Caco-2 (cell line): ENCODE data around the gene SELPLG. TPM values are rescaled to one million over a fixed set of nuclear protein-coding genes. Genes with fewer than 3 reads are reported as not detected.
"Not testable (repeated sequence)": the region's sequence is repeated elsewhere in the genome, so short reads cannot be mapped to it uniquely, and the experiment has no call there.

ENCODE experiments used
- BruUV-seq: library from RNA; stranded (reverse); fragments of 400-500 nt; replicated peaks from 2 replicates; lab custom pipeline; 2021; lab: Mats Ljungman, UMichigan
- CTCF ChIA-PET: fragments of 300-600 bp; sonication (Branson Sonifier 250); formaldehyde crosslinking; loops from one replicate; lab custom pipeline; 2022; ENCODE audit warnings: antibody characterized with exemption; lab: Charles Lee
- POLR2A ChIA-PET: fragments of 300-600 bp; sonication (Branson Sonifier 250); formaldehyde crosslinking; loops from one replicate; lab custom pipeline; 2022; ENCODE audit warnings: antibody characterized with exemption; lab: Charles Lee
- DNase-seq, 2 experiments: peaks; one replicate each; pipeline versions ENCODE4 v3.0.0 to v3.0.0-alpha.2; 2020 to 2022
- H3K27me3 ChIP-seq: replicated peaks from 2 replicates; pipeline ENCODE4 v1.6.0; 2011; ENCODE audit warnings: low read length; ENCODE audit not compliant: control insufficient read depth, insufficient read depth
- H3K36me3 ChIP-seq: 2 replicates; pipeline ENCODE4 v1.5.1; 2011; ENCODE audit warnings: low read length; ENCODE audit not compliant: control insufficient read depth, insufficient read depth
- H3K4me1 ChIP-seq: fragments of 250-450 bp; sonication (Bioruptor Pico); 2 replicates; pipeline ENCODE4 v1.5.1; 2020; ENCODE audit warnings: mild to moderate bottlenecking
- H3K4me3 ChIP-seq: 2 replicates; pipeline ENCODE4 v1.5.1; 2011; ENCODE audit warnings: low read depth, mild to moderate bottlenecking, control low read depth, low read length
- H3K9me3 ChIP-seq: fragments of 250-450 bp; sonication (Bioruptor Pico); 2 replicates; pipeline ENCODE4 v1.5.1; 2020; ENCODE audit warnings: mild to moderate bottlenecking, moderate library complexity
- H3K27ac Mint-ChIP-seq: one replicate; pipeline ENCODE4 v1.8.0; 2022; ENCODE audit warnings: mixed read lengths; ENCODE audit not compliant: unreplicated experiment
- H3K27me3 Mint-ChIP-seq: one replicate; pipeline ENCODE4 v1.8.0; 2022; ENCODE audit warnings: mixed read lengths; ENCODE audit not compliant: insufficient read depth, unreplicated experiment
- H3K36me3 Mint-ChIP-seq: one replicate; pipeline ENCODE4 v1.8.0; 2022; ENCODE audit warnings: mild to moderate bottlenecking, mixed read lengths; ENCODE audit not compliant: insufficient read depth, unreplicated experiment
- H3K4me1 Mint-ChIP-seq: one replicate; pipeline ENCODE4 v1.8.0; 2022; ENCODE audit warnings: low read depth, mixed read lengths; ENCODE audit not compliant: unreplicated experiment
- H3K4me3 Mint-ChIP-seq: one replicate; pipeline ENCODE4 v1.8.0; 2022; ENCODE audit warnings: mild to moderate bottlenecking, moderate library complexity, mixed read lengths; ENCODE audit not compliant: unreplicated experiment
- H3K9me3 Mint-ChIP-seq: one replicate; pipeline ENCODE4 v1.8.0; 2022; ENCODE audit warnings: mixed read lengths; ENCODE audit not compliant: unreplicated experiment
- intact Hi-C: fragments of 100-400 bp; cut with micrococcal nuclease; formaldehyde crosslinking; loops from one replicate; pipeline ENCODE4 v1.10.0; 2022; ENCODE audit not compliant: unreplicated experiment
- total RNA-seq: library from RNA; stranded (reverse); gene quantifications from 2 replicates; pipeline ENCODE4 v1.2.3, GENCODE V29; 2022
- TF ChIP-seq, protein P1 (sequence below), 2 experiments: fragments of 200-600 bp in 1 of 2; IDR thresholded peaks; 1 replicate in 1 of 2; 2 replicates in 1 of 2; pipeline versions ENCODE4 v1.5.1 to v1.8.0; 2011 to 2022; ENCODE audit warnings: antibody characterized with exemption in 1 of 2, control low read depth in 1 of 2, inconsistent platforms in 1 of 2, low read depth in 1 of 2, low read length in 1 of 2, mild to moderate bottlenecking in 1 of 2, moderate library complexity in 1 of 2; ENCODE audit not compliant: insufficient read depth in 1 of 2, severe bottlenecking in 1 of 2, unreplicated experiment in 1 of 2

The SELPLG gene
- total RNA-seq, 1 experiment from 2014 or later = 0.23 TPM

DNA sequence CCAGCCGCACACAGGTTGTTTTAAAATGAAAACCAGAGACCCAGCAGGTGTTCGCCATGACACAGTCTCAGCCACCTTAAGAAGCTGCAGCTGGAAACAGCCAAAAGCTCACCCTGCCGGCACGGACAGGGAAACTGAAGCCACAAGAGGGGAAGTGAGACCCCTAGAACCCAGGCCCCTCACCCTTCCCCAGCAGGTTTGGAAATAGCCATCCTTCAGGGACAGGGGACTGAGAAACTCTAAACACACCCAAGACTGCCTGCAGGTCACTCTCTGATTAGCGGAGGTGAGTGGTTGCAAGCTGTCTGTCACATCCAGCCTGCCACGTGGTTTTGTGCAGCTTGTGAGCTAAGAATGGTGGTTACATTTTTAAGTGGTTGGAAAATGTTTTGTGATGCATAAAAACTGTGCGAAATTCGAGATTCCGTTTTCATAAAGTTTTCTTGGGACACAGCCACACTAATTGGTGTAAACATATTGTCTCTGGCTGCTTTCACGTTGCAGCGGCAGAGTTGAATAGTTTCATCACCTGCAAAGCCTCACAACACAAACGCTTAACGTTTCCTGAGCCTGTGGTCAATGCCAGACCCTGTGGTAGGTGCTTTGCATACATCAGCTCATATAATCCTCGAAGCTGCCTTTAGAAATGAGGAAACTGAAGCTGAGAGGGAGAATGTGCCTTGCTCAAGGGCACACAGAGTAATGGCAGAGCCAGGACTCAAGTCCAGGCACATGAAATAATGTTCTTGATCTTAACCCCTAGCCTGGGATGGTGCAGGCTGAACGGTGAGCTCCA, 1.7 kb upstream of the SELPLG start:
- Histone ChIP-seq H3K4me3 (no peak overlapping the region), H3K9me3 (no peaks in the 10 kb centered on the region), H3K36me3 (no peaks in the 10 kb centered on the region), H3K27me3 (no peaks in the 10 kb centered on the region), H3K4me1 (no peaks in the 10 kb centered on the region)
- no TSS peak for BruUV-seq
- Mint-ChIP-seq H3K4me1 (no peaks in the 10 kb centered on the region), H3K36me3 (peaks cover 20% of the 10 kb centered on the region), H3K4me3 (no peak overlapping the region), H3K9me3 (no peaks in the 10 kb centered on the region), H3K27me3 (no peaks in the 10 kb centered on the region), H3K27ac (no peak overlapping the region)
- TF ChIP-seq, protein P1, sequence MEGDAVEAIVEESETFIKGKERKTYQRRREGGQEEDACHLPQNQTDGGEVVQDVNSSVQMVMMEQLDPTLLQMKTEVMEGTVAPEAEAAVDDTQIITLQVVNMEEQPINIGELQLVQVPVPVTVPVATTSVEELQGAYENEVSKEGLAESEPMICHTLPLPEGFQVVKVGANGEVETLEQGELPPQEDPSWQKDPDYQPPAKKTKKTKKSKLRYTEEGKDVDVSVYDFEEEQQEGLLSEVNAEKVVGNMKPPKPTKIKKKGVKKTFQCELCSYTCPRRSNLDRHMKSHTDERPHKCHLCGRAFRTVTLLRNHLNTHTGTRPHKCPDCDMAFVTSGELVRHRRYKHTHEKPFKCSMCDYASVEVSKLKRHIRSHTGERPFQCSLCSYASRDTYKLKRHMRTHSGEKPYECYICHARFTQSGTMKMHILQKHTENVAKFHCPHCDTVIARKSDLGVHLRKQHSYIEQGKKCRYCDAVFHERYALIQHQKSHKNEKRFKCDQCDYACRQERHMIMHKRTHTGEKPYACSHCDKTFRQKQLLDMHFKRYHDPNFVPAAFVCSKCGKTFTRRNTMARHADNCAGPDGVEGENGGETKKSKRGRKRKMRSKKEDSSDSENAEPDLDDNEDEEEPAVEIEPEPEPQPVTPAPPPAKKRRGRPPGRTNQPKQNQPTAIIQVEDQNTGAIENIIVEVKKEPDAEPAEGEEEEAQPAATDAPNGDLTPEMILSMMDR (IDR thresholded peaks at IDR 0.05; ENCODE audit: insufficient read depth in 1 of 2, low read depth in 1 of 2, low read length in 1 of 2, severe bottlenecking in 1 of 2, unreplicated experiment in 1 of 2) = no peak
- ChIA-PET POLR2A (no interaction called here), CTCF (interaction anchor here (0.6 kb wide), 4 partner anchors 18 to 1951 kb away, joined by 3 to 6 read pairs (median 5); no protein-coding TSS in a partner anchor)
- no peak for DNase-seq
- intact Hi-C loops = no loop called here

DNA sequence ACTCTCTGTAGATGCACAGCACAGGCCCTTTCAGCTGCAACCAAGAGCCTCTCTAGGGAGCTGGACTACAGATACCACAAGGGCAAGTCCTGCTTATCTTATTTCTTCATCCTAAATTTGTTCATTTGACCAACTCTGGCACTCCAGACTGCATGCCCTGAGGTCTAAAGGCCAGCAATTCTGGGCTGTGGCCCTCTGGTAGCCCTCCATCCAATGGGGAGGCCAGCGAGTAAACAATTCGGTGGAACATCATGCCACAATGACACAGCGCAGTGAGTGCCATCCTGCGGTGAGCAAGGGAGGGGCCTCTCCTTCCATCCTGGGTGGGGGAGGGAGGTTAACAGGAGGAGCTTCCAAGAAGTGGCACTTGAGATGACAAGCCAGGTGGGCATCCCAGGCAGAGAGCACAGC, 652 bp upstream of the SELPLG start:
- Mint-ChIP-seq H3K9me3 (no peaks in the 10 kb centered on the region), H3K4me1 (peaks cover 6% of the 10 kb centered on the region), H3K36me3 (peaks cover 12% of the 10 kb centered on the region), H3K27ac (no peak overlapping the region), H3K27me3 (no peaks in the 10 kb centered on the region), H3K4me3 (no peak overlapping the region)
- TF ChIP-seq, protein P1 (IDR thresholded peaks at IDR 0.05; ENCODE audit: insufficient read depth in 1 of 2, low read depth in 1 of 2, low read length in 1 of 2, severe bottlenecking in 1 of 2, unreplicated experiment in 1 of 2) = no peak
- Histone ChIP-seq H3K4me3 (no peak overlapping the region), H3K4me1 (no peaks in the 10 kb centered on the region; the same call in 1 of the 2 replicates), H3K27me3 (no peaks in the 10 kb centered on the region), H3K36me3 (no peaks in the 10 kb centered on the region), H3K9me3 (no peaks in the 10 kb centered on the region)
- ChIA-PET POLR2A (no interaction called here), CTCF (no interaction called here)
- BruUV-seq = no TSS peak
- no peak for DNase-seq
- intact Hi-C loops = no loop called here

DNA sequence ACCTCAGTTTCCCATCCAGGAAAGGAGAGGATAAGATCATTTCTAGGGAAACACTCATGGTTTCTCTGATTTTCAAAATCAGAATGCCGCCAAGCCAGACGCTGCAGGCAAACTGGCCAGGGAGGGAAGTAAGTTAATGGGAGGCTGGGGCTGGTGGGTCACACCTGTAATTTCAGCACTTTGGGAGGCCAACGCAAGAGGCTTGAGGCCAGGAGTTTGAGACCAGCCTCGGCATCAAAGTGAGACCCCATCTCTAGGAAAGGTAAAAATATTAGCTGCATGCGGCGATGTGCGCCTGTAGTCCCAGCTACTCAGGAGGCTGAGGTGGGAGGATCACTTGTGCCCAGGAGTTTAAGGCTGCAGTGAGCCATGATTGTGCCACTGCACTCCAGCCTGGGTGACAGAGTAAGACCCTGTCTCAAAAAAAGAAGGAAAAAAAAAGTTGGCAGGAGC, 587 bp downstream of the SELPLG start:
- Mint-ChIP-seq H3K36me3 (peaks cover 6% of the 10 kb centered on the region), H3K27me3 (no peaks in the 10 kb centered on the region), H3K27ac (no peak overlapping the region), H3K4me3 (no peak overlapping the region), H3K9me3 (no peaks in the 10 kb centered on the region), H3K4me1 (peaks cover 6% of the 10 kb centered on the region)
- Histone ChIP-seq H3K9me3 (no peaks in the 10 kb centered on the region), H3K4me3 (no peak overlapping the region), H3K36me3 (no peaks in the 10 kb centered on the region), H3K27me3 (no peaks in the 10 kb centered on the region), H3K4me1 (no peaks in the 10 kb centered on the region; the same call in 1 of the 2 replicates)
- intact Hi-C loops = no loop called here
- ChIA-PET POLR2A (no interaction called here), CTCF (no interaction called here)
- TF ChIP-seq, protein P1 (IDR thresholded peaks at IDR 0.05; ENCODE audit: insufficient read depth in 1 of 2, low read depth in 1 of 2, low read length in 1 of 2, severe bottlenecking in 1 of 2, unreplicated experiment in 1 of 2) = no peak
- no peak for DNase-seq
- no TSS peak for BruUV-seq

DNA sequence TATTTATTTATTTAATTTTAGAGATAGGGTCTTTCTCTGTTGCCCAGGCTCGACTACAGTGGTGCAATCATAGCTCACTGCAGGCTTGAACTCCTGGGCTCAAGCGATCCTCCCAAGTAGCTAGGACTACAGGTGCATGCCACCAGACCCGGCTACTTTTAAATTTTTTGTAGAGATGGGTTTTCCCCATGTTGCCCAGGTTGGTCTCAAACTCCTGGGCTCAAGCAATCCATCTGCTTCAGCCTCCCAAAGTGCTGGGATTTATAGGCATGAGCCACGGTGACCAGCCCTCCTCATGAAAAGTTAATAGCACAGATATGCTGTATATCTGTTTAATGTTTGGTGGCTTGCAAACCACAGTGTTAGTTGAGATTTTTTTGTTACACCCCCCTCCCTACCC, 2.4 kb downstream of the SELPLG start:
- H3K27me3 Mint-ChIP-seq, DNase-seq, POLR2A ChIA-PET, H3K36me3 Mint-ChIP-seq, intact Hi-C loops, H3K4me3 Mint-ChIP-seq, H3K4me3 ChIP-seq, H3K4me1 Mint-ChIP-seq, CTCF ChIA-PET, H3K27me3 ChIP-seq, H3K27ac Mint-ChIP-seq, H3K9me3 ChIP-seq, H3K4me1 ChIP-seq, H3K9me3 Mint-ChIP-seq, H3K36me3 ChIP-seq, BruUV-seq: not testable (repeated sequence)
